Measurements from ENCODE around the gene ITM2C. TPM values are rescaled to one million over a fixed set of nuclear protein-coding genes. Genes with fewer than 3 reads are reported as not detected.

The ITM2C gene
- total and polyA plus RNA-seq, 7 experiments from 2014 or later, result 7.4 to 37.4 (median 25.3) TPM

DNA sequence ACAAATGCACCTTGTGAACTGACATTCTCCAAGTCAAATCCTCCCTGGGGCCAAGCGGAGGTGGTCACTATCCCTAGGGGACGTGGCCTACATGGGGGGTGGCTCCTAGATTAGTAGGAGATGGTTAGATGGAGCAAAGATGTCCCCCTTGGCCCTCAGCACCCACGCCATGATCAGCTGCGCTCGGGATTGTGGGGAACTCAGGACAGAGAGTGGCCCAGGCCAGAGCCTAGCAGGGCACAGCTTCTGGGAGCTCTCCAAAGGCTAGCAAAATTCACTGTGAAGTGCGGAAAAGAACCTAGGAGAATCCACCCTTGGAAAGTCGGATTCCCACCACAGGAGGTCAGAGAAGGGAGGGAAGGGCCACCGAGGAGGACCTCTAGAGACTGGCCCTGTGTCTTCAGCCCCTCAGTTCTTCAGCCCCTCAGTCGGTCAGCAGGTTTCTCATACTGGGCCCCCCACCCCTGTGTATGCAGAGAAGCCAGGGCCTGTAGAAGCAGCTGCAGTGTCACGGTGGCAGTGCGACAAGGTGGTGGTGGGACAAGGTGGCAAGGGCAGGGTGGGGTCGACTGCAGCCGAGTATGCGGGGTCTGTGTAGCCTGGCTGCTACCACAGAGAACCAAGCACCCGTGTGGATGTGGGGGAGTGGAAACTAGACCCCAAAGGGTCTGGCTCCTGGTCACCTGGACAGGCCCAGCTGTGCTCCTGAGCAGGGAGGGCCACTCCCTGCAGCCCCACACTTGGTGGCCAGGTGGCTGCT is 41.9 kb downstream of the ITM2C start:
- no peaks in the 10 kb centered on the region for H3K9me3 ChIP-seq (ENCODE audit: control insufficient read depth in 2 of 3, low read length in 3 of 3)
- Mint-ChIP-seq H3K36me3 (peaks cover 0 to 11% (median 2%) of the 10 kb centered on the region in 5 donors), H3K4me1 (peaks cover 17 to 45% (median 29%) of the 10 kb centered on the region in 7 donors), H3K27me3 (peaks cover 0 to 44% (median 0%) of the 10 kb centered on the region in 5 donors), H3K4me3 (peak overlapping the region in 1 of 10 donors; percentile 72), H3K9me3 (no peaks in the 10 kb centered on the region), H3K27ac (peak overlapping the region in 1 of 9 donors; percentile 53)
- POLR2A ChIA-PET, result no interaction called here
- H3K27ac ChIP-seq (ENCODE audit: low read depth, low read length), result no peak overlapping the region
- CTCF ChIA-PET, result interaction anchor here (0.6 to 1.5 kb wide), 2 partner anchors 18 to 39 kb away, joined by 3 to 7 read pairs; partner anchors contain the start of gene GPR55
- intact Hi-C loops (cut with micrococcal nuclease), result loop anchor here (10.0 kb wide), 2 partner anchors 82 to 148 kb away; partner anchors contain the start of gene PSMD1 (in 2 of the 2)
- ATAC-seq (no peak), DNase-seq (peak in 1 of 9 donors; percentile 18)
- no peaks in the 10 kb centered on the region for H3K27me3 ChIP-seq (ENCODE audit: control insufficient read depth in 2 of 2, insufficient read depth in 2 of 2, low read length in 2 of 2)
- H3K36me3 ChIP-seq (ENCODE audit: control insufficient read depth in 2 of 3, insufficient read depth in 3 of 3, low read length in 3 of 3), result peaks cover 0 to 8% (median 0%) of the 10 kb centered on the region in 3 experiments
- no peak overlapping the region for H3K4me3 ChIP-seq (ENCODE audit: low read length)
- H3K4me1 ChIP-seq (ENCODE audit: control insufficient read depth in 2 of 2, insufficient read depth in 2 of 2, low read length in 2 of 2), result peaks cover 6 to 13% of the 10 kb centered on the region in 2 donors

- POLR2A ChIA-PET, result no interaction called here
- ATAC-seq (no peak), DNase-seq (peak in 1 of 9 donors; percentile 19)
- H3K4me1 ChIP-seq (ENCODE audit: control insufficient read depth in 2 of 2, insufficient read depth in 2 of 2, low read length in 2 of 2), result peaks cover 6 to 13% of the 10 kb centered on the region in 2 donors
- peaks cover 0 to 8% (median 0%) of the 10 kb centered on the region in 3 experiments for H3K36me3 ChIP-seq (ENCODE audit: control insufficient read depth in 2 of 3, insufficient read depth in 3 of 3, low read length in 3 of 3)
- H3K9me3 ChIP-seq (ENCODE audit: control insufficient read depth in 2 of 3, low read length in 3 of 3), result no peaks in the 10 kb centered on the region
- CTCF ChIA-PET, result no interaction called here
- Mint-ChIP-seq H3K36me3 (peaks cover 0 to 11% (median 2%) of the 10 kb centered on the region in 5 donors), H3K27ac (peak overlapping the region in 2 of 9 donors; percentile 25 to 51), H3K4me3 (no peak overlapping the region), H3K4me1 (peaks cover 17 to 45% (median 29%) of the 10 kb centered on the region in 7 donors), H3K9me3 (no peaks in the 10 kb centered on the region), H3K27me3 (peaks cover 0 to 45% (median 0%) of the 10 kb centered on the region in 5 donors)
- H3K27ac ChIP-seq (ENCODE audit: low read depth, low read length), result no peak overlapping the region
- intact Hi-C loops (cut with micrococcal nuclease), result loop anchor here (10.0 kb wide), 2 partner anchors 83 to 147 kb away; partner anchors contain the start of gene PSMD1 (in 2 of the 2)
- no peaks in the 10 kb centered on the region for H3K27me3 ChIP-seq (ENCODE audit: control insufficient read depth in 2 of 2, insufficient read depth in 2 of 2, low read length in 2 of 2)
- H3K4me3 ChIP-seq (ENCODE audit: low read length), result no peak overlapping the region
These were observed 42.8 kb downstream of the ITM2C start for GRCh38 chr2:230907361-230908091.

DNA sequence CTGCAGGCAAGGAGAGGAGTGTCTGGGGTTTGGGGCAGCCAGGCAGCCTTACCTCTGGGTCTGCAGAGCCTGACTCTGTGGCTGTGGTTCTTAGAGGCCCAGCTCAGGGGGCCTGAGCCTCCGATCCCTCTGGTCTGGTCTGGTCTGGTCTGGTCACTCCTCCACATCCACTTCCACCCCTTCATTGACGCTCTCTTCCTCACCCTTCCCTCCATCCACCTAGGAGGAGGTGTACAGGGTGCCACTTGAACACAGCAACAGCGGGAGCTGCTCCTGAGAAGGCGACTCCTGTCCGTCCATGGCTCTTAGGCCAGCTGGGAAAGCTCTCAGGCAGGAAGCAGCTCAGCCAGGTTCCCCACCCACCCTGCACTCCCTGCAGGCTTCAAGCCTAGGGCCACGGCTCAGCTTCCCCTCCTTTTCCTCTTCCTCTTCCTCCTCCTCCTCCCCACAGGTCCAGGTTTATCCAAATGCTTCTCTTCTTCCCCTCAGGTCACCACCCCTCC is 43.4 kb downstream of the ITM2C start:
- Histone ChIP-seq H3K27ac (ENCODE audit: low read depth, low read length) (no peak overlapping the region), H3K9me3 (ENCODE audit: control insufficient read depth in 2 of 3, low read length in 3 of 3) (no peaks in the 10 kb centered on the region), H3K4me1 (ENCODE audit: control insufficient read depth in 2 of 2, insufficient read depth in 2 of 2, low read length in 2 of 2) (peaks cover 6 to 13% of the 10 kb centered on the region in 2 donors), H3K27me3 (ENCODE audit: control insufficient read depth in 2 of 2, insufficient read depth in 2 of 2, low read length in 2 of 2) (no peaks in the 10 kb centered on the region), H3K36me3 (ENCODE audit: control insufficient read depth in 2 of 3, insufficient read depth in 3 of 3, low read length in 3 of 3) (peaks cover 0 to 8% (median 0%) of the 10 kb centered on the region in 3 experiments), H3K4me3 (ENCODE audit: low read length) (no peak overlapping the region)
- H3K27ac Mint-ChIP-seq, result peak overlapping the region in 2 of 9 donors; percentile 63 to 76
- ATAC-seq (no peak), DNase-seq (peak in 1 of 9 donors; percentile 18)
- H3K27me3 Mint-ChIP-seq, result peaks cover 0 to 43% (median 0%) of the 10 kb centered on the region in 5 donors
- peak overlapping the region in 1 of 10 donors; percentile 13 for H3K4me3 Mint-ChIP-seq
- CTCF ChIA-PET, result no interaction called here
- intact Hi-C loops (cut with micrococcal nuclease), result loop anchor here (10.0 kb wide), 2 partner anchors 83 to 147 kb away; partner anchors contain the start of gene PSMD1 (in 2 of the 2)
- H3K36me3 Mint-ChIP-seq, result peaks cover 0 to 11% (median 2%) of the 10 kb centered on the region in 5 donors
- POLR2A ChIA-PET, result no interaction called here
- peaks cover 17 to 45% (median 29%) of the 10 kb centered on the region in 7 donors for H3K4me1 Mint-ChIP-seq
- H3K9me3 Mint-ChIP-seq, result no peaks in the 10 kb centered on the region

DNA sequence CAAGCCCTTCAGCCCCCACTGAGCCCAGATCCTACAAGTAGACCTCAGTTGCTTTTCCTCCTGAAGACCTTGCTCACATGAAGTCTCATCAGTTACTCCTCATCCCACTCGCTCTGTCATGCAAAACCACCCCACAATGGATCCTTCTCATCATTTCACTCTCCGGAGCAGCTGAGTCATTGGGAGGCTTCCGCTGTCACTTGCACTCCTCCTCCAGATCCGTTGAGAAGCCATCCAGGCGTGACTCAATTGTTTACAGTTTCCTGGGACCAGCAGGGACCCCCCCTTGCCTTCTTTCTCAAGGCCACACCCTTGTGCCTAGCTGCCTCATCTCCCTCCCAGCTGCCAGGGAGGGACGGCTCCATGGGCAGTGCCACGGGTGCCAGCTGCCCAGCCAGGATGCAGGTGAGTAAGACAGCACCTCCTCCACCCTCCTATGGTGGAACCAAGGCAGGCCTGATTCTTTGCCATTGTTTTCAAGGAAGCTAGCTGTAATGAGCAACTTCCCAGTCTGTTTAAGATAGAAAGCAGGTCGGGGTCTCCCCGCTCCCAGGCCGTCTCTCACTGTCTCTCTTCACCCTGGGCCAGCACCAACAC is 44.0 kb downstream of the ITM2C start:
- Histone ChIP-seq H3K9me3 (ENCODE audit: control insufficient read depth in 2 of 3, low read length in 3 of 3) (no peaks in the 10 kb centered on the region), H3K4me1 (ENCODE audit: control insufficient read depth in 2 of 2, insufficient read depth in 2 of 2, low read length in 2 of 2) (peaks cover 6 to 13% of the 10 kb centered on the region in 2 donors), H3K27ac (ENCODE audit: low read depth, low read length) (no peak overlapping the region), H3K27me3 (ENCODE audit: control insufficient read depth in 2 of 2, insufficient read depth in 2 of 2, low read length in 2 of 2) (no peaks in the 10 kb centered on the region), H3K4me3 (ENCODE audit: low read length) (no peak overlapping the region), H3K36me3 (ENCODE audit: control insufficient read depth in 2 of 3, insufficient read depth in 3 of 3, low read length in 3 of 3) (peaks cover 0 to 8% (median 0%) of the 10 kb centered on the region in 3 experiments)
- H3K4me1 Mint-ChIP-seq, result peaks cover 23 to 49% (median 30%) of the 10 kb centered on the region in 7 donors
- ChIA-PET CTCF (no interaction called here), POLR2A (no interaction called here)
- DNase-seq (peak in 1 of 9 donors; percentile 61), ATAC-seq (no peak)
- H3K9me3 Mint-ChIP-seq, result no peaks in the 10 kb centered on the region
- H3K4me3 Mint-ChIP-seq, result peak overlapping the region in 1 of 10 donors; percentile 13
- peaks cover 0 to 41% (median 0%) of the 10 kb centered on the region in 5 donors for H3K27me3 Mint-ChIP-seq
- peaks cover 0 to 11% (median 2%) of the 10 kb centered on the region in 5 donors for H3K36me3 Mint-ChIP-seq
- peak overlapping the region in 3 of 9 donors; percentile 28 to 76 (median 63) for H3K27ac Mint-ChIP-seq
- intact Hi-C loops (cut with micrococcal nuclease), result loop anchor here (10.0 kb wide), 2 partner anchors 84 to 146 kb away; partner anchors contain the start of gene PSMD1 (in 2 of the 2)

DNA sequence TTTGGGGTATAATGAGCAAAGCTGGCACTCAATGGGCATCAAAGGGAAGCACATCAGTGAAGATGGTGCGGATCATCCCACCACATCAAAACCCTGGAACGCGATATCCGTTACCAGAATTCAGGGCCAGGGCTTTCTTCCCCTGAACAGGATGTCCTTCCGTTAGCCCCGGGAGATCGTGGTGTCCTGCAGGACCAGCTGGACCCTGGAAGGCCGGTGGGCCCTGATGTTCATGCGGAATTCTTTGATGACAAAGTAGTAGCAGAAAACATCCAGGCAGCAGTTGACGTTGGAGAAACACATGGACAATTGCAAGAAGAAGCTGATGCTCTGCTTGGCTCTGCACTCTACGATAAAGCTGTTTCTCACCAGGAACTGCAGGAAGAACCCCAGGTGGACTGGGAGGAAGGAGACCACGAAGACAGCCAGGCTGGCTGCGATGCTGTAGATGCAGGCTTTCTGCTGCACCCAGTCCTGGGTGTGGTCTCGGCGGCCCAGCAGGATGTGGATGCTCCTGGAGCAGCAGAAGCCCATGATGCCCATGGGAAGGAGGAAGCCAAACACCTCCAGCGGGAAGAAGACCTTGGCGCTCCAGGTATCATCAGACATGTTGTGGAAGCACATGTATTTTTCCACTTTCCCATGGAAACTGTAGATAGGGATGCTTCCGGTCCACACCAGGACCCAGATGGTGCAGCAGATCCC is 45.3 kb downstream of the ITM2C start:
- peaks cover 15 to 43% (median 24%) of the 10 kb centered on the region in 7 donors for H3K4me1 Mint-ChIP-seq
- DNase-seq (no peak), ATAC-seq (no peak)
- CTCF ChIA-PET, result interaction anchor here (0.6 to 1.3 kb wide), 3 partner anchors 11 to 61 kb away, joined by 3 to 4 read pairs (median 3); no protein-coding TSS in a partner anchor
- Histone ChIP-seq H3K4me1 (ENCODE audit: control insufficient read depth in 2 of 2, insufficient read depth in 2 of 2, low read length in 2 of 2) (peaks cover 3 to 10% of the 10 kb centered on the region in 2 donors), H3K4me3 (ENCODE audit: low read length) (no peak overlapping the region), H3K27ac (ENCODE audit: low read depth, low read length) (no peak overlapping the region), H3K9me3 (ENCODE audit: control insufficient read depth in 2 of 3, low read length in 3 of 3) (no peaks in the 10 kb centered on the region), H3K36me3 (ENCODE audit: control insufficient read depth in 2 of 3, insufficient read depth in 3 of 3, low read length in 3 of 3) (peaks cover 0 to 8% (median 0%) of the 10 kb centered on the region in 3 experiments), H3K27me3 (ENCODE audit: control insufficient read depth in 2 of 2, insufficient read depth in 2 of 2, low read length in 2 of 2) (no peaks in the 10 kb centered on the region)
- peaks cover 0 to 11% (median 2%) of the 10 kb centered on the region in 5 donors for H3K36me3 Mint-ChIP-seq
- H3K4me3 Mint-ChIP-seq, result no peak overlapping the region
- no peaks in the 10 kb centered on the region for H3K9me3 Mint-ChIP-seq
- POLR2A ChIA-PET, result interaction anchor here (0.7 kb wide), 1 partner anchor 712 kb away, joined by 3 read pairs; no protein-coding TSS in a partner anchor
- H3K27ac Mint-ChIP-seq, result peak overlapping the region in 2 of 9 donors; percentile 35
- intact Hi-C loops (cut with micrococcal nuclease), result loop anchor here (10.0 kb wide), 2 partner anchors 85 to 145 kb away; partner anchors contain the start of gene PSMD1 (in 2 of the 2)
- peaks cover 0 to 36% (median 0%) of the 10 kb centered on the region in 5 donors for H3K27me3 Mint-ChIP-seq

Measured in naive thymus-derived CD4-positive, alpha-beta T cell (primary cell).